Osteoblast (primary cell): ENCODE measurements around the gene GHDC. TPM values are rescaled to one million over a fixed set of nuclear protein-coding genes. Genes with fewer than 3 reads are reported as not detected.
"Not testable (repeated sequence)": the region's sequence is repeated elsewhere in the genome, so short reads cannot be mapped to it uniquely, and the experiment has no call there.

Source experiments
- DNase-seq: peaks from one replicate; pipeline ENCODE4 v3.0.0; 2011; ENCODE audit warnings: low spot score, mixed read lengths; ENCODE audit not compliant: insufficient read length; ENCODE audit errors: missing footprints
- H2AFZ ChIP-seq: 2 replicates; pipeline ENCODE4 v1.6.0; 2011; ENCODE audit warnings: mild to moderate bottlenecking, low read length
- H3K27ac ChIP-seq: 2 replicates; pipeline ENCODE4 v1.5.1; 2011; ENCODE audit warnings: mild to moderate bottlenecking, low read depth, low read length, moderate library complexity
- H3K27me3 ChIP-seq: 2 replicates; pipeline ENCODE4 v1.6.0; 2012; ENCODE audit warnings: mild to moderate bottlenecking, control low read depth, inconsistent platforms, low read length, moderate library complexity; ENCODE audit not compliant: insufficient read depth
- H3K36me3 ChIP-seq: 2 replicates; pipeline ENCODE4 v1.5.1; 2011; ENCODE audit warnings: mild to moderate bottlenecking, low read length, control low read depth, moderate library complexity; ENCODE audit not compliant: insufficient read depth
- H3K4me1 ChIP-seq: 2 replicates; pipeline ENCODE4 v1.5.1; 2011; ENCODE audit warnings: mild to moderate bottlenecking, low read length, control low read depth, moderate library complexity; ENCODE audit not compliant: insufficient read depth
- H3K4me2 ChIP-seq: 2 replicates; pipeline ENCODE4 v1.6.0; 2011; ENCODE audit warnings: mild to moderate bottlenecking, low read length; ENCODE audit not compliant: insufficient read depth
- H3K4me3 ChIP-seq: fragments of 200-600 bp; sonication (generic); 3 replicates; pipeline ENCODE4 v1.5.1; 2012; ENCODE audit warnings: mild to moderate bottlenecking, low read length, inconsistent platforms; ENCODE audit not compliant: insufficient read depth
- H3K79me2 ChIP-seq: 2 replicates; pipeline ENCODE4 v1.6.0; 2012; ENCODE audit warnings: mild to moderate bottlenecking, low read length, control low read depth, inconsistent platforms; ENCODE audit not compliant: insufficient read depth
- H3K9me3 ChIP-seq: 2 replicates; pipeline ENCODE4 v1.5.1; 2011; ENCODE audit warnings: low read depth, low read length, control low read depth
- H4K20me1 ChIP-seq: 2 replicates; pipeline ENCODE4 v1.6.0; 2012; ENCODE audit warnings: mild to moderate bottlenecking, low read length, control low read depth; ENCODE audit not compliant: insufficient read depth
- CTCF ChIP-seq: IDR thresholded peaks from 2 replicates; pipeline ENCODE4 v1.5.1; 2011; ENCODE audit warnings: mild to moderate bottlenecking, low read depth, low read length, moderate library complexity; ENCODE audit errors: extremely low read depth
- total RNA-seq: library from RNA; depleted of rRNA; stranded (reverse); fragments of >200 nt; gene quantifications from 2 replicates; pipeline ENCODE4 v1.2.3, GENCODE V29; 2012

Gene GHDC
- total RNA-seq, 1 donor: 31.8 TPM

DNA sequence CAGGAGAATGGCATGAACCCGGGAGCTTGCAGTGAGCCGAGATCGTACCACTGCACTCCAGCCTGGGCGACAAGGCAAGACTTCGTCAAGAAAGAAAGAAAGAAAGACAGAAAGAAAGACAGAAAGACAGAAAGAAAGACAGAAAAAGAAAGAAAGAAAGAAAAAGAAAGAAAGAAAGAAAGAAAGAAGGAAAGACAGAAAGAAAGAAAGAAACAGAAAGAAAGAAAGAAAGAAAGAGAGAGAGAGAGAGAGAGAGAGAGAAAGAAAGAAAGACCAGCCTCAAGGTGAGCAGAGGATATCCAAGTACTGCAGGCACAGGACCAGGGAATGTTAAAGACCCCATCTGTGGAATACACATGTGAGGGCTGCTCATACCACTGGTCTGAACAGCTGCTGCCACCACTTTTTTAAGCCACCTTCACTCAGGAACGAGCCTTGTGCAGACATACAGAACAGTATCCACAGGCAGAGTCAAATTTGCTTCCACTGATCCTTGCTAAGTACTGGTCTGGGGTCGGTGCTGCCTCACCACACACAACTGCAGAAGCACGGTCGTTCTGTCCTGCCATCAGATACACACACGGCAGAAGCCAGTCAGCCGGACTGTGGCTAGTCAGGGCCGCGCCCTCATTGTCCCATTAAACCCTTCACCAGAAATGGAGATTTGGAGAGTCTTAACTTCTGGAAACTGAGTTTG, 47.2 kb downstream of the GHDC start:
- peaks cover 45% of the 10 kb centered on the region for H4K20me1 ChIP-seq
- peaks cover 33% of the 10 kb centered on the region for H3K36me3 ChIP-seq
- peaks cover 78% of the 10 kb centered on the region for H3K79me2 ChIP-seq
- no peak overlapping the region for H3K4me3 ChIP-seq
- no peak overlapping the region for H3K4me2 ChIP-seq
- no peak for TF ChIP-seq CTCF
- H2AFZ ChIP-seq: no peak overlapping the region
- H3K4me1 ChIP-seq: peaks cover 18% of the 10 kb centered on the region
- H3K9me3 ChIP-seq: no peaks in the 10 kb centered on the region
- no peak for DNase-seq
- H3K27me3 ChIP-seq: no peaks in the 10 kb centered on the region
- no peak overlapping the region for H3K27ac ChIP-seq

GRCh38 chr17:42143138-42143537, 51.2 kb downstream of the GHDC start:
- Histone ChIP-seq H3K4me2 (peak overlapping the region; percentile 72), H3K79me2 (peaks cover 76% of the 10 kb centered on the region), H3K4me1 (peaks cover 29% of the 10 kb centered on the region), H3K36me3 (peaks cover 20% of the 10 kb centered on the region), H3K27ac (peak overlapping the region; percentile 71), H4K20me1 (peaks cover 52% of the 10 kb centered on the region)
- not testable (repeated sequence) for H2AFZ ChIP-seq, H3K9me3 ChIP-seq, H3K4me3 ChIP-seq, H3K27me3 ChIP-seq
- peak; percentile 32 for DNase-seq

DNA sequence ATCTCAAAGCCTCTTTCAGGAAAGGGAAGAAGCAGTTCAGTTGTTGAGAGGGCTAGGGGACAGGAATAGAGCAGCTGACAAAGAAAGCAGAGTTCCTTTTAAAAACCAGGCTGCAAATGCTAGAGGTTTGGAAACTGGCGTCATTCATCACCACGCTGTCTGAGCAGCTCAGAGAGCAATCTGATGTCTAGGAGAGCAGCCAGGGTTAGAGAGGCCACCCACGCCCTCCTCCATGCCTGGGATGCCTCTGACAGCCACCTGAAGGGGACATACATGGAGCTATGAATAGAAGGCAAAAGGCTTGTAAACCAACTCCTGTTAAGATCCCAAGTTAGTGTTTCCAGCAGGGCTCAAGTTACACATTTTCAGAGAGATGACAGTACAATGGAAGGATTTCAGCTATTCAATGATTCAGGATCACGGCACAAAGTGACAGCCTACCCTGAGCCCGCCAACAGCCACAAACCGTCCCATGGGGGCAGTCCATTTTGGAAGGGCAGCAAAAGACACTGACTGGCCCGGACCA, 51.9 kb downstream of the GHDC start:
- H3K36me3 ChIP-seq: peaks cover 16% of the 10 kb centered on the region
- H4K20me1 ChIP-seq: peaks cover 55% of the 10 kb centered on the region
- TF ChIP-seq CTCF: no peak
- H3K4me2 ChIP-seq: peak overlapping the region; percentile 72
- peak; percentile 92 for DNase-seq
- H3K79me2 ChIP-seq: peaks cover 77% of the 10 kb centered on the region
- no peaks in the 10 kb centered on the region for H3K27me3 ChIP-seq
- H3K27ac ChIP-seq: peak overlapping the region; percentile 71
- H3K4me1 ChIP-seq: peaks cover 29% of the 10 kb centered on the region
- peak overlapping the region; percentile 30 for H3K4me3 ChIP-seq
- H2AFZ ChIP-seq: no peak overlapping the region
- no peaks in the 10 kb centered on the region for H3K9me3 ChIP-seq

GRCh38 chr17:42141382-42141781, 52.9 kb downstream of the GHDC start:
- no peaks in the 10 kb centered on the region for H3K27me3 ChIP-seq
- H3K9me3 ChIP-seq: no peaks in the 10 kb centered on the region
- H4K20me1 ChIP-seq: peaks cover 54% of the 10 kb centered on the region
- peak overlapping the region; percentile 72 for H3K4me2 ChIP-seq
- no peak overlapping the region for H2AFZ ChIP-seq
- H3K4me3 ChIP-seq: no peak overlapping the region
- H3K79me2 ChIP-seq: peaks cover 78% of the 10 kb centered on the region
- H3K4me1 ChIP-seq: peaks cover 29% of the 10 kb centered on the region
- DNase-seq: no peak
- H3K27ac ChIP-seq: peak overlapping the region; percentile 71
- H3K36me3 ChIP-seq: peaks cover 13% of the 10 kb centered on the region
- TF ChIP-seq CTCF: no peak

- Histone ChIP-seq H3K36me3 (peaks cover 16% of the 10 kb centered on the region), H3K4me1 (peaks cover 32% of the 10 kb centered on the region), H4K20me1 (peaks cover 56% of the 10 kb centered on the region), H3K79me2 (peaks cover 78% of the 10 kb centered on the region)
- not testable (repeated sequence) for H3K27ac ChIP-seq, H3K4me2 ChIP-seq, H2AFZ ChIP-seq, H3K27me3 ChIP-seq, H3K9me3 ChIP-seq, H3K4me3 ChIP-seq, DNase-seq
These were observed 53.6 kb downstream of the GHDC start for GRCh38 chr17:42140690-42141089.
